HG03469 (cell line): Measurements from ENCODE around the gene PTPRN2.

Experiments
- ATAC-seq: cut with Tn5 transposase; IDR thresholded peaks from one replicate; pipeline ENCODE4 v1.9.1; 2021; ENCODE audit warnings: mild to moderate bottlenecking, moderate library complexity, moderate number of reproducible peaks; ENCODE audit not compliant: unreplicated experiment

PTPRN2 gene

GRCh38 chr7:157821959-157822687 is 765.5 kb downstream of the PTPRN2 start:
- no peak for ATAC-seq

GRCh38 chr7:157820796-157821195 is 766.8 kb downstream of the PTPRN2 start:
- ATAC-seq = no peak

GRCh38 chr7:157819455-157819807 is 768.2 kb downstream of the PTPRN2 start:
- no peak for ATAC-seq

GRCh38 chr7:157818701-157819454 is 768.7 kb downstream of the PTPRN2 start:
- ATAC-seq = no peak

GRCh38 chr7:157817944-157818700 is 769.5 kb downstream of the PTPRN2 start:
- ATAC-seq = no peak

- no peak for ATAC-seq
Observed at GRCh38 chr7:157817433-157817832, 770.2 kb downstream of the PTPRN2 start.

GRCh38 chr7:157816526-157817250 is 770.9 kb downstream of the PTPRN2 start:
- no peak for ATAC-seq

GRCh38 chr7:157816086-157816485 is 771.5 kb downstream of the PTPRN2 start:
- ATAC-seq = no peak

- no peak for ATAC-seq
Observed at GRCh38 chr7:157815706-157816022, 772.0 kb downstream of the PTPRN2 start.

GRCh38 chr7:157814931-157815705 is 772.5 kb downstream of the PTPRN2 start:
- no peak for ATAC-seq

- ATAC-seq = no peak
Observed at GRCh38 chr7:157813741-157814661, 773.6 kb downstream of the PTPRN2 start.

GRCh38 chr7:157813053-157813452 is 774.6 kb downstream of the PTPRN2 start:
- no peak for ATAC-seq

GRCh38 chr7:157811946-157812345 is 775.7 kb downstream of the PTPRN2 start:
- no peak for ATAC-seq

GRCh38 chr7:157809863-157810851 is 777.5 kb downstream of the PTPRN2 start:
- no peak for ATAC-seq

- no peak for ATAC-seq
Observed at GRCh38 chr7:157809154-157809862, 778.3 kb downstream of the PTPRN2 start.

GRCh38 chr7:157808042-157808441 is 779.6 kb downstream of the PTPRN2 start:
- ATAC-seq = no peak

- ATAC-seq = no peak
Observed at GRCh38 chr7:157807510-157807909, 780.1 kb downstream of the PTPRN2 start.

GRCh38 chr7:157806711-157807110 is 780.9 kb downstream of the PTPRN2 start:
- ATAC-seq = no peak
